ENCODE results near the gene SEMA3E.

- TF ChIP-seq CTCF (IDR thresholded peaks at IDR 0.05 in 2 of 3, conservative IDR thresholded peaks at IDR 0.05 in 1 of 3; ENCODE audit: control insufficient read depth in 2 of 3, extremely low read depth in 1 of 3, insufficient read depth in 1 of 3, low read depth in 3 of 3, low read length in 3 of 3): no peak
- TF ChIP-seq CREB1 (IDR thresholded peaks at IDR 0.05; ENCODE audit: low read depth): no peak
- TF ChIP-seq EZH2 (IDR thresholded peaks at IDR 0.05; ENCODE audit: borderline replicate concordance, control insufficient read depth, low read depth, low read length): no peak
- TF ChIP-seq RBBP5 (conservative IDR thresholded peaks at IDR 0.05): no peak
- no peak for TF ChIP-seq WRNIP1 (IDR thresholded peaks at IDR 0.05; ENCODE audit: borderline replicate concordance, low read depth, low read length)
Observed at GRCh38 chr7:83643739-83644138, 5.2 kb downstream of the SEMA3E start.

Measured in GM12878 (cell line).